HEK293 (cell line): ENCODE measurements around the gene EPS8L1.

ENCODE experiments used
- CTCF ChIP-seq: fragments of 450-650 bp; formaldehyde crosslinking; IDR thresholded peaks from 2 replicates; pipeline ENCODE4 v1.5.1; 2016; ENCODE audit warnings: missing biosample characterization, missing genetic modification characterization
- ZBTB21 ChIP-seq: fragments of 450-650 bp; formaldehyde crosslinking; IDR thresholded peaks from 2 replicates; pipeline ENCODE4 v1.5.1; 2017; ENCODE audit warnings: missing biosample characterization, missing genetic modification characterization
- ZNF155 ChIP-seq: fragments of 450-650 bp; formaldehyde crosslinking; IDR thresholded peaks from 2 replicates; pipeline ENCODE4 v1.5.1; 2016; ENCODE audit warnings: missing biosample characterization, missing genetic modification characterization
- ZNF16 ChIP-seq: fragments of 450-650 bp; formaldehyde crosslinking; IDR thresholded peaks from 2 replicates; pipeline ENCODE4 v1.5.1; 2016; ENCODE audit warnings: low read depth, missing biosample characterization, missing genetic modification characterization
- ZNF654 ChIP-seq: fragments of 450-650 bp; formaldehyde crosslinking; IDR thresholded peaks from 2 replicates; pipeline ENCODE4 v1.5.1; 2016; ENCODE audit warnings: low read depth, missing biosample characterization, missing genetic modification characterization

GRCh38 chr19:55088543-55089341, 13.1 kb downstream of the EPS8L1 start:
- no peak for TF ChIP-seq CTCF (tag by site-specific recombination)
- TF ChIP-seq ZNF155: no peak
- no peak for TF ChIP-seq ZBTB21 (tag by site-specific recombination)
- no peak for TF ChIP-seq ZNF16 (tag by site-specific recombination)
- no peak for TF ChIP-seq ZNF654 (tag by site-specific recombination)
